Heart right ventricle (tissue), 16 donors: ENCODE results near the gene SLIT3. TPM values are rescaled to one million over a fixed set of nuclear protein-coding genes. Genes with fewer than 3 reads are reported as not detected.
A peak's percentile ranks its signal among the peaks of the same experiment; 100 is the strongest.

ENCODE experiments used
- ATAC-seq, 8 donors: fragments of 200-7000 bp; cut with Tn5 transposase; one replicate each; pipeline ENCODE4 v1.9.1; 2020; ENCODE audit warnings: mild to moderate bottlenecking in 8 of 8, moderate library complexity in 8 of 8, moderate number of reproducible peaks in 1 of 8
- DNase-seq, 2 donors: peaks; one replicate each; pipeline ENCODE4 v3.0.0-alpha.2; 2020
- H3K27ac ChIP-seq, 10 donors: fragments of 200-600 bp; sonication (generic) in 2 of 10; one replicate each; pipeline versions ENCODE4 v1.5.0 to v1.8.0; 2020 to 2022; ENCODE audit warnings: mild to moderate bottlenecking in 3 of 10
- H3K27me3 ChIP-seq, 7 donors: fragments of 200-600 bp; one replicate each; pipeline ENCODE4 v1.8.0; 2021 to 2022; ENCODE audit warnings: mild to moderate bottlenecking in 2 of 7
- H3K36me3 ChIP-seq, 9 donors: fragments of 200-600 bp; sonication (generic) in 1 of 9; one replicate each; pipeline versions ENCODE4 v1.5.0 to v1.8.0; 2020 to 2022; ENCODE audit warnings: mild to moderate bottlenecking in 2 of 9
- H3K4me1 ChIP-seq, 9 donors: fragments of 200-600 bp; sonication (generic) in 1 of 9; one replicate each; pipeline versions ENCODE4 v1.5.0 to v1.8.0; 2020 to 2022; ENCODE audit warnings: mild to moderate bottlenecking in 4 of 9
- H3K4me3 ChIP-seq, 10 donors: fragments of 200-600 bp; sonication (generic) in 2 of 10; one replicate each; pipeline versions ENCODE4 v1.5.0 to v1.8.0; 2020 to 2022; ENCODE audit warnings: mild to moderate bottlenecking in 7 of 10, moderate library complexity in 2 of 10
- H3K9me3 ChIP-seq, 11 donors: fragments of 200-600 bp in 10 of 11; sonication (generic) in 2 of 11; one replicate each; pipeline versions ENCODE4 v1.5.0 to v1.8.0; 2013 to 2022; ENCODE audit warnings: mild to moderate bottlenecking in 2 of 11, control low read depth in 1 of 11, moderate library complexity in 1 of 11
- WGBS, 2 donors: extraction: QIAGEN DNeasy Blood & Tissue Kit; methylation state at CpG; one replicate each; pipeline ENCODE4 v1.1.7; 2013; ENCODE audit warnings: inconsistent platforms in 1 of 2; 5-methylcytosine and 5-hydroxymethylcytosine counted together
- intact Hi-C, 10 donors: fragments of 100-400 bp; cut with DNase I; formaldehyde crosslinking; loops; one replicate each; pipeline versions ENCODE4 v1.11.1 to v1.14.2; 2022
- polyA plus RNA-seq, 2 donors: library from polyadenylated mRNA; stranded (reverse); fragments of 200-250 nt; gene quantifications; one replicate each; pipeline ENCODE4 v1.2.3, GENCODE V29; 2013
- total RNA-seq, 10 donors: library from RNA; stranded (reverse); fragmentation: NEBNext Ultra II Directional in 3 of 10; extraction: Animal tissue kit (Norgen Biotek cat#: 25700) in 3 of 10; gene quantifications; one replicate each; pipeline versions ENCODE4 v1.2.1 to v1.2.4, GENCODE V29; 2021 to 2023
- TF ChIP-seq, protein P1 (sequence below), 9 donors: fragments of 200-600 bp; sonication (generic) in 2 of 9; IDR thresholded peaks; one replicate each; pipeline versions ENCODE4 v1.5.0 to v1.8.0; 2021 to 2022; ENCODE audit warnings: antibody characterized with exemption in 9 of 9, mild to moderate bottlenecking in 5 of 9, moderate library complexity in 1 of 9
- donor health status: Arrhythmogenic right ventricular cardiomyopathy.
- donor health status: ischemic (EF 13 %, LVEDD 7.1; RV severe dilation, severe dysfunction).
- donor health status: healthy with polysubstance abuse.
- donor health status: DM: no; HTN: yes; CAD: no.
- donor health status: DM: no; HTN: no; CAD: no.
- donor health status: ischemic (EF 25% LVEDD 6.9; RV normal size, moderate dysfunction).
- donor health status: ischemic (EF 25% LVEDD 5.7; RV mildly dilated, moderate dysfunction).
- donor health status: healthy.
- donor health status: DM: yes; HTN: yes; CAD: no.
- donor health status: Ischemic cardiomyopathy.
- donor health status: ischemic (EF 35%, LVEDD 5.7; RV mildly dilated, moderate dysfunction).
- donor health status: nonischemic (EF 11% LVEDD 7.7; RV severe dilation, severe dysfunction).
- donor health status: DM: yes; HTN: yes; CAD: no.
- donor health status: PGD.
- donor health status: ischemic (EF 29% LVEDD 5.4; RV normal size, mild dysfunction).
- donor health status: nonischemic (EF 23%, LVEDD 6.1; RV moderate dilation, normal function).

Gene SLIT3
- total and polyA plus RNA-seq, 12 donors: 2.0 to 29.2 (median 12.1) TPM

DNA sequence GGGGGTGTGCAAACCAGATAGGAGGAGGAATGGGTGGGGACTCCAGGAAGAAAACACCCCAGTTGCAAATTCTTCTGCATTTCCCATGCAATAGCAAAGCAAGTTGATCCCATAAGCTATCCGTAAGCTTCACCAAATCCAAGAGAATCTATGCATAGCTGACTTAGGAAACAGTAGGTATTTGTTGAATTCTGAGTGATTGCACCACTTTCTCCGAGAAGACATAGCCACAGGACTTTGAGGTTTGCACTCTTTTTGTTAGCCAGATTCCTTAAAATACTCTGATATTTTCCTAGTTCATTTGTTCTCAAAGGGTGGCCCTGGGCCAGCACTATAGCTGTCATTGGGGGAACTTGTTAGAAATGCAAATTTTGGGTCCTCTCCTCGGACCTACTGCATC is 271.9 kb downstream of the SLIT3 start:
- intact Hi-C loops: no loop called here
- no peak overlapping the region for H3K4me3 ChIP-seq
- WGBS, 2 donors: 81 to 85% methylated on average over 3 of the region's 3 CpGs
- no peaks in the 10 kb centered on the region for H3K36me3 ChIP-seq
- no peaks in the 10 kb centered on the region for H3K4me1 ChIP-seq
- H3K27me3 ChIP-seq: peaks cover 0 to 5% (median 0%) of the 10 kb centered on the region in 7 donors
- TF ChIP-seq, protein P1, sequence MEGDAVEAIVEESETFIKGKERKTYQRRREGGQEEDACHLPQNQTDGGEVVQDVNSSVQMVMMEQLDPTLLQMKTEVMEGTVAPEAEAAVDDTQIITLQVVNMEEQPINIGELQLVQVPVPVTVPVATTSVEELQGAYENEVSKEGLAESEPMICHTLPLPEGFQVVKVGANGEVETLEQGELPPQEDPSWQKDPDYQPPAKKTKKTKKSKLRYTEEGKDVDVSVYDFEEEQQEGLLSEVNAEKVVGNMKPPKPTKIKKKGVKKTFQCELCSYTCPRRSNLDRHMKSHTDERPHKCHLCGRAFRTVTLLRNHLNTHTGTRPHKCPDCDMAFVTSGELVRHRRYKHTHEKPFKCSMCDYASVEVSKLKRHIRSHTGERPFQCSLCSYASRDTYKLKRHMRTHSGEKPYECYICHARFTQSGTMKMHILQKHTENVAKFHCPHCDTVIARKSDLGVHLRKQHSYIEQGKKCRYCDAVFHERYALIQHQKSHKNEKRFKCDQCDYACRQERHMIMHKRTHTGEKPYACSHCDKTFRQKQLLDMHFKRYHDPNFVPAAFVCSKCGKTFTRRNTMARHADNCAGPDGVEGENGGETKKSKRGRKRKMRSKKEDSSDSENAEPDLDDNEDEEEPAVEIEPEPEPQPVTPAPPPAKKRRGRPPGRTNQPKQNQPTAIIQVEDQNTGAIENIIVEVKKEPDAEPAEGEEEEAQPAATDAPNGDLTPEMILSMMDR (IDR thresholded peaks at IDR 0.05): no peak
- ATAC-seq: no peak
- peaks cover 0 to 11% (median 0%) of the 10 kb centered on the region in 11 donors for H3K9me3 ChIP-seq
- no peak for DNase-seq
- no peak overlapping the region for H3K27ac ChIP-seq

DNA sequence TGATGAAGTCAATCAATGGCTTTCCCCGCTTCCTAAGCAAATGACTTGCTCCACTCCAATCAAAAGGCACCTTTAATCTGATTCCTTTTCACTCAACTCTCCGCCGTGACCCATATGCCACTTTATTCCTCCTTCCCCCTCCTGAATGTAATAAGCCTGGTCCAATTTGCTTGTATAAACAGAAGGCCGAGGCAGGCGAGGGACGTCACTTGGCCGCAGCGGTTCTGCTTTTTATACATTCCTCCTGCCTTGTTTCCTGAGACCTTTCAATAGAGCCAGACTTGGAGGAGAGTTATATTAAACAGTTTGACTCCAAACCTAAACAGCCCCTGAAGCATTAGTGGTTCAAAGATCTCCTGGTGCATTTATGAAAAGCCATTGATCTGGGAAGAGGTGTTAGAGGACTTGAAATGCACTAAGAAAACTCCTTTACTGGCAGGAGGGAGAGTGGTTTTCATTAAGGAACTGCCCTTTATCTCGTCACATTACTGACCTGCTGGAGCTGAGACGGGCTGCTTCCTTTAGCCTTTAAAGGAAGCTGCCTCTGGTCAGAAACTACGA is 273.4 kb downstream of the SLIT3 start:
- no peak for ATAC-seq
- intact Hi-C loops: no loop called here
- Histone ChIP-seq H3K4me3 (no peak overlapping the region), H3K9me3 (peaks cover 0 to 3% (median 0%) of the 10 kb centered on the region in 11 donors), H3K4me1 (no peaks in the 10 kb centered on the region), H3K27me3 (peaks cover 0 to 5% (median 0%) of the 10 kb centered on the region in 7 donors), H3K36me3 (no peaks in the 10 kb centered on the region), H3K27ac (no peak overlapping the region)
- DNase-seq: no peak
- TF ChIP-seq, protein P1 (IDR thresholded peaks at IDR 0.05): no peak
- WGBS, 2 donors: 48 to 55% methylated on average over 11 of the region's 11 CpGs

DNA sequence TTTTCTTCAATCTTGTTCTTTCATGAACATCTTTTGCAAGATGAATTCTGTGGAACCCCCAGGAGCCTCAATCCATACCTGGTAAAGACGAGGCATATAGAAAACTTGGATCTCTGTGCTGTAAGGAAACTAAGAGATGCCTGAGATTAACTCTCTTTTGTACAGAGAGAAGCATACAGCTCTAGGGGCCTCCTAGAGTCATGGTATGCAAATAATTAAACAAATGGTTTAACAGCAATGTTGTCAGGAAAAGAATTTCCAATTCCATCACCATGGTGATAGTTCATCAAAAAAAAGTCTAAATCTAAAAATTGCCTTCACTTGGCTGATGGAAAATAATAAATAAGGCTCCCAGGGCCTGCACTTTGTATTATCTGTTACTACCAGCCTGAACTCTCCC is 275.4 kb downstream of the SLIT3 start:
- Histone ChIP-seq H3K27me3 (peaks cover 0 to 5% (median 0%) of the 10 kb centered on the region in 7 donors), H3K4me1 (no peaks in the 10 kb centered on the region), H3K4me3 (no peak overlapping the region), H3K27ac (no peak overlapping the region), H3K36me3 (no peaks in the 10 kb centered on the region), H3K9me3 (peaks cover 0 to 3% (median 0%) of the 10 kb centered on the region in 11 donors)
- ATAC-seq: no peak
- DNase-seq: no peak
- TF ChIP-seq, protein P1 (IDR thresholded peaks at IDR 0.05): no peak
- 88 to 90% methylated on average over 1 of the region's 1 CpG for WGBS, 2 donors
- intact Hi-C loops: no loop called here

DNA sequence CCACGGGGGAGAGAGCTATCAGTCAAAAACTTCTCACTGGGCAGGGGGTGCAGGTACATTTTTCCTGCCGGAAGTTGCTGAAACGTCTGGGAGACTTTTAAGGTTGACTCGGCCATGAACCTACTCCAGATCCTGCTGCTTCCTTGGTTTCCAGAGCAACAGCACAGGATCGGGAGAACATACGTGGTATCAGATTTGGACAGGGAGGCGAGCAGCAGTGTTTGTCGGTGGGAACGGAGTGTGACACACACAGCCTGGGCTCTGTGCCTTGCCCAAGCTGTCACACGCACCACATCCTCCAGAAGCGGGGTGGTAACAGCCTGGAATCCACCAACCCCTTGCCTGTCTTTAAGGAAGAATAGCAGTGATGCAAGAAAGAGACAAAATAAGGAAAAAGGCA is 276.5 kb downstream of the SLIT3 start:
- peak in 5 of 8 donors; percentile 30 to 81 (median 73) for ATAC-seq
- WGBS, 2 donors: 52 to 55% methylated on average over 11 of the region's 11 CpGs

More for the DNA sequence above, 276.5 kb downstream of the SLIT3 start:
- Histone ChIP-seq H3K4me1 (no peaks in the 10 kb centered on the region), H3K27me3 (peaks cover 0 to 5% (median 0%) of the 10 kb centered on the region in 7 donors), H3K36me3 (no peaks in the 10 kb centered on the region), H3K9me3 (peaks cover 0 to 3% (median 0%) of the 10 kb centered on the region in 11 donors), H3K4me3 (no peak overlapping the region), H3K27ac (no peak overlapping the region)
- no peak for DNase-seq
- TF ChIP-seq, protein P1 (IDR thresholded peaks at IDR 0.05): no peak
- intact Hi-C loops: no loop called here
